ENCODE results near the gene TMEM163.

TMEM163 gene

GRCh38 chr2:134446383-134447017, 272.3 kb downstream of the TMEM163 start:
- TF ChIP-seq ZNF664 (tag by site-specific recombination; IDR thresholded peaks at IDR 0.05) = no peak
- no peak for TF ChIP-seq ZNF366 (tag by site-specific recombination; conservative IDR thresholded peaks at IDR 0.05)
- no peak for TF ChIP-seq GLI2 (tag by site-specific recombination; IDR thresholded peaks at IDR 0.05; ENCODE audit: borderline replicate concordance, low read depth)
- peak; percentile 43; the same call in 1 of the 2 replicates for TF ChIP-seq ZIC2 (tag by site-specific recombination; IDR thresholded peaks at IDR 0.05)
- TF ChIP-seq ZXDB (tag by site-specific recombination; IDR thresholded peaks at IDR 0.05) = no peak
- no peak for TF ChIP-seq FEZF1 (tag by site-specific recombination; IDR thresholded peaks at IDR 0.05)
- TF ChIP-seq ZNF621 (tag by site-specific recombination; IDR thresholded peaks at IDR 0.05) = no peak
- TF ChIP-seq ZNF211 (tag by site-specific recombination; IDR thresholded peaks at IDR 0.05; ENCODE audit: low read depth) = no peak
- TF ChIP-seq CTCF (tag by site-specific recombination; IDR thresholded peaks at IDR 0.05) = no peak
- peaks cover 0 to 32% of the 10 kb centered on the region in 2 experiments; a peak in 2 of 3 replicates for H3K36me3 ChIP-seq (ENCODE audit: control insufficient read depth in 2 of 2, insufficient read depth in 1 of 2, low read length in 2 of 2)
- H3K27ac ChIP-seq (ENCODE audit: extremely low read depth, low read depth, low read length) = no peak overlapping the region
- no peaks in the 10 kb centered on the region for H3K9me3 ChIP-seq (ENCODE audit: control insufficient read depth, insufficient read depth, low read depth, low read length)
- CTCF ChIA-PET = interaction anchor here (0.6 to 1.2 kb wide), 4 partner anchors 35 to 328 kb away, joined by 3 to 4 read pairs (median 3); no protein-coding TSS in a partner anchor
- H3K4me1 ChIP-seq (ENCODE audit: control insufficient read depth, insufficient read depth, low read length) = no peaks in the 10 kb centered on the region
- no peak overlapping the region for H3K4me3 ChIP-seq (ENCODE audit: low read depth, low read length)
- POLR2A ChIA-PET = no interaction called here

- Histone ChIP-seq H3K4me1 (ENCODE audit: control insufficient read depth, insufficient read depth, low read length) (no peaks in the 10 kb centered on the region), H3K27ac (ENCODE audit: extremely low read depth, low read depth, low read length) (no peak overlapping the region), H3K4me3 (ENCODE audit: low read depth, low read length) (no peak overlapping the region), H3K36me3 (ENCODE audit: control insufficient read depth in 2 of 2, insufficient read depth in 1 of 2, low read length in 2 of 2) (peaks cover 0 to 32% of the 10 kb centered on the region in 2 experiments; a peak in 2 of 3 replicates), H3K9me3 (ENCODE audit: control insufficient read depth, insufficient read depth, low read depth, low read length) (no peaks in the 10 kb centered on the region)
- ChIA-PET POLR2A (no interaction called here), CTCF (interaction anchor here (0.5 to 1.2 kb wide), 6 partner anchors 30 to 327 kb away, joined by 3 to 4 read pairs (median 3); no protein-coding TSS in a partner anchor)
- TF ChIP-seq ZNF623 (tag by site-specific recombination; IDR thresholded peaks at IDR 0.05) = no peak
- no peak for TF ChIP-seq ZNF18 (tag by site-specific recombination; IDR thresholded peaks at IDR 0.05)
Measured at GRCh38 chr2:134445985-134446382, 272.8 kb downstream of the TMEM163 start.

- peaks cover 0 to 32% of the 10 kb centered on the region in 2 experiments; a peak in 2 of 3 replicates for H3K36me3 ChIP-seq (ENCODE audit: control insufficient read depth in 2 of 2, insufficient read depth in 1 of 2, low read length in 2 of 2)
- ChIA-PET CTCF (interaction anchor here (0.6 to 1.2 kb wide), 3 partner anchors 18 to 327 kb away, joined by 3 read pairs; no protein-coding TSS in a partner anchor), POLR2A (no interaction called here)
- TF ChIP-seq ZNF704 (tag by site-specific recombination; IDR thresholded peaks at IDR 0.05) = no peak
- no peak for TF ChIP-seq ZFP37 (tag by site-specific recombination; IDR thresholded peaks at IDR 0.05)
- no peak for TF ChIP-seq ZEB2 (tag by site-specific recombination; IDR thresholded peaks at IDR 0.05)
- TF ChIP-seq ZBTB7A (tag by site-specific recombination; IDR thresholded peaks at IDR 0.05; ENCODE audit: low read depth) = no peak
- no peak for TF ChIP-seq GLI4 (tag by site-specific recombination; IDR thresholded peaks at IDR 0.05)
- TF ChIP-seq PRDM4 (tag by site-specific recombination; IDR thresholded peaks at IDR 0.05) = no peak
- TF ChIP-seq ZNF600 (tag by site-specific recombination; IDR thresholded peaks at IDR 0.05) = no peak
- no peak for TF ChIP-seq ELK4 (IDR thresholded peaks at IDR 0.05; ENCODE audit: borderline replicate concordance, low read depth, low read length)
- no peak for TF ChIP-seq ZNF530 (tag by site-specific recombination; IDR thresholded peaks at IDR 0.05; ENCODE audit: low read depth)
- TF ChIP-seq ZNF221 (tag by site-specific recombination; IDR thresholded peaks at IDR 0.05; ENCODE audit: borderline replicate concordance) = no peak
- TF ChIP-seq ZNF791 (tag by site-specific recombination; IDR thresholded peaks at IDR 0.05) = no peak
- no peak for TF ChIP-seq MZF1 (tag by site-specific recombination; IDR thresholded peaks at IDR 0.05; ENCODE audit: borderline replicate concordance)
- no peak for TF ChIP-seq ZNF830 (tag by site-specific recombination; IDR thresholded peaks at IDR 0.05; ENCODE audit: low read depth)
Measured at GRCh38 chr2:134445116-134445515, 273.7 kb downstream of the TMEM163 start.

More at GRCh38 chr2:134445116-134445515, 273.7 kb downstream of the TMEM163 start:
- H3K4me3 ChIP-seq (ENCODE audit: low read depth, low read length) = no peak overlapping the region
- H3K9me3 ChIP-seq (ENCODE audit: control insufficient read depth, insufficient read depth, low read depth, low read length) = no peaks in the 10 kb centered on the region
- H3K27ac ChIP-seq (ENCODE audit: extremely low read depth, low read depth, low read length) = no peak overlapping the region
- H3K4me1 ChIP-seq (ENCODE audit: control insufficient read depth, insufficient read depth, low read length) = no peaks in the 10 kb centered on the region
